Cardiac muscle cell (in vitro differentiated cells and primary cell): ENCODE measurements around the gene NEDD4L. TPM values are rescaled to one million over a fixed set of nuclear protein-coding genes. Genes with fewer than 3 reads are reported as not detected.

Experiments
- DNase-seq, 2 donors: peaks; one replicate each; pipeline versions ENCODE4 v3.0.0 to v3.0.0-alpha.2; 2010 to 2017; ENCODE audit warnings: low read depth in 1 of 2, low spot score in 1 of 2
- H3K27ac ChIP-seq: fragments of 200-600 bp; sonication (generic); 2 replicates; pipeline ENCODE4 v1.5.1; 2016
- H3K27me3 ChIP-seq: fragments of 200-600 bp; sonication (generic); 2 replicates; pipeline ENCODE4 v1.6.0; 2016; ENCODE audit warnings: control low read depth
- H3K36me3 ChIP-seq: fragments of 200-600 bp; sonication (generic); 2 replicates; pipeline ENCODE4 v1.5.1; 2016; ENCODE audit warnings: control low read depth
- H3K4me1 ChIP-seq: fragments of 200-600 bp; sonication (generic); 2 replicates; pipeline ENCODE4 v1.8.1; 2017; ENCODE audit warnings: low read depth, mild to moderate bottlenecking, mixed run types
- H3K4me3 ChIP-seq: fragments of 200-600 bp; sonication (generic); 2 replicates; pipeline ENCODE4 v1.5.1; 2016; ENCODE audit warnings: mild to moderate bottlenecking
- H3K9me3 ChIP-seq: fragments of 200-600 bp; sonication (generic); 2 replicates; pipeline ENCODE4 v1.5.1; 2017; ENCODE audit warnings: low read depth, mild to moderate bottlenecking, control low read depth
- polyA plus RNA-seq: library from polyadenylated mRNA; unstranded; fragments of >200 nt; fragmentation: Nextera tagmentation; extraction: Ambion mirVana; gene quantifications from 2 replicates; pipeline ENCODE4 v1.2.1, GENCODE V29; 2016
- total RNA-seq: library from RNA; depleted of rRNA; stranded (reverse); fragments of >200 nt; gene quantifications from 2 replicates; pipeline ENCODE4 v1.2.3, GENCODE V29; 2016
- TF ChIP-seq, protein P1 (sequence below): IDR thresholded peaks from 2 replicates; pipeline ENCODE4 v1.5.1; 2012; ENCODE audit warnings: low read depth, mild to moderate bottlenecking, low read length

NEDD4L gene
- total and polyA plus RNA-seq, 2 experiments from 2014 or later = 30.8 to 40.5 TPM

DNA sequence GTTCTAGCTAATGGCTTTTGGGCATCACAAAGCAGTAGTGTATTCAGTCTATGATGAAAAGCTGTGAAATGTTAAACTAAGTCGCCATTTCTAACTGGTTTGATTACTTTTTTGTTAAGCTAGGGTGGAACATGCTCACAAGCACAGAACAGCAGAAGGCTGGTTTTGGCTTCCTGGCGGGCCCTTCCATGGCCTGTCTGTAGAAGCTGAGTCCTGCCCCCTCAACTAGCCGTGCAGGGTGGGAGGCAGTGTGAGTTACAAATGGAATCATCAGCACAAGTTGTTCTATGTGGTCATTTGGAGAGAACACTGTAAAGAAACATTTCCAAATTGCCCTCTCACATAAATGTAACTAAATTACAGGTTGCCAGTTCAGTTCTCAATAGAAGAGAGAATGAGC, 294.1 kb downstream of the NEDD4L start:
- Histone ChIP-seq H3K27me3 (no peaks in the 10 kb centered on the region), H3K4me1 (peaks cover 15% of the 10 kb centered on the region), H3K4me3 (no peak overlapping the region), H3K27ac (no peak overlapping the region), H3K9me3 (no peaks in the 10 kb centered on the region), H3K36me3 (no peaks in the 10 kb centered on the region)
- no peak for DNase-seq
- TF ChIP-seq, protein P1, sequence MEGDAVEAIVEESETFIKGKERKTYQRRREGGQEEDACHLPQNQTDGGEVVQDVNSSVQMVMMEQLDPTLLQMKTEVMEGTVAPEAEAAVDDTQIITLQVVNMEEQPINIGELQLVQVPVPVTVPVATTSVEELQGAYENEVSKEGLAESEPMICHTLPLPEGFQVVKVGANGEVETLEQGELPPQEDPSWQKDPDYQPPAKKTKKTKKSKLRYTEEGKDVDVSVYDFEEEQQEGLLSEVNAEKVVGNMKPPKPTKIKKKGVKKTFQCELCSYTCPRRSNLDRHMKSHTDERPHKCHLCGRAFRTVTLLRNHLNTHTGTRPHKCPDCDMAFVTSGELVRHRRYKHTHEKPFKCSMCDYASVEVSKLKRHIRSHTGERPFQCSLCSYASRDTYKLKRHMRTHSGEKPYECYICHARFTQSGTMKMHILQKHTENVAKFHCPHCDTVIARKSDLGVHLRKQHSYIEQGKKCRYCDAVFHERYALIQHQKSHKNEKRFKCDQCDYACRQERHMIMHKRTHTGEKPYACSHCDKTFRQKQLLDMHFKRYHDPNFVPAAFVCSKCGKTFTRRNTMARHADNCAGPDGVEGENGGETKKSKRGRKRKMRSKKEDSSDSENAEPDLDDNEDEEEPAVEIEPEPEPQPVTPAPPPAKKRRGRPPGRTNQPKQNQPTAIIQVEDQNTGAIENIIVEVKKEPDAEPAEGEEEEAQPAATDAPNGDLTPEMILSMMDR = no peak

DNA sequence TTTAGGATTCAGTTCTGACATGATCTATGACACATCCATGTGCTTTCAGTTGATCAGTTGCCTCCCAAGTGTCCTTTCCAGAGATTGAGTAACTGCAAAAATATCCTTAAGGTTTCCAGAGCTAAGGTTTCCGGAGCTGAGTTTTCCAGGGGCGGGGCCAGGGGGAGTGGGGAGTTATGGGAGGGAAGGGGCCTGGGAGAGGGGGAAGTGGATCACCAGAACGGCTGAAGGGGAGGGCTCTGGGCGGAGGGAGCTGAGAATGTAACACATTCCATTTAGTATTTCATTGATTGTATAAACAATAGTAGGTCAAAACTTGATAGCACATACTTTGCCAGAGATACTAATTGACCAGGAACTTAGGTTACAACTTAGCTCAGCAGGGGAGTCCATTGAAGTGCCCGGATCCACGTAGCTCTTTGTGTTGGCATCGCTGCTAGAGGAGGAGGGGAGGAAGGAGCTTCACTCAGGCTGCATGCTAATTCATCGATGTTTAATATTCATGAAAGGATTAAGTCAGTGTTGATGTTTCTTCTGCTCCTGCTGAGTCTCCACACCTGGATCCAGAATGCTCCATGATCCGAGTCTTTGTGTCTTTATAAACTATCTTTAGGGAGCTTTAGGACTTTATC, 295.1 kb downstream of the NEDD4L start:
- Histone ChIP-seq H3K9me3 (no peaks in the 10 kb centered on the region), H3K4me1 (peaks cover 15% of the 10 kb centered on the region), H3K27ac (no peak overlapping the region), H3K36me3 (no peaks in the 10 kb centered on the region), H3K27me3 (no peaks in the 10 kb centered on the region), H3K4me3 (no peak overlapping the region)
- peak; percentile 34 to 66 for DNase-seq
- TF ChIP-seq, protein P1 = no peak

DNA sequence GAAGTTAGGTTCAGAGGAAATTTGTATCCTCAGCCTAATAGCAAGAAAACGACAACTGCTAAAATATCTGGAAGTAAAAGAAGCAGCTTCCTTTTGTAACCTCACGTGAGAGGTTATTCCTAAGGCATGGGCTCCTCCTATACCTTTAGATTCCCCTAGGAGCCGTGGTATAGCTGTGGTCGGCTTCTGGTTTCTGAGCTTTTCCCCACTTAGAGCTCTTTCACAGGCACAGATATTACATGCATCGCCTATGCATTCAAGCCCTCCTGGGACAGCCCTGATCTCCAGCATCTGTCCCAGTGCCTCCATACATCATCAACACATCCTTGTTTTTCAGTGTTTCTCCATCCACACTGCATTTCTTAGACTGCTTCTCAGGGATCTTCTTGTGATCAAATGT, 295.9 kb downstream of the NEDD4L start:
- no peaks in the 10 kb centered on the region for H3K27me3 ChIP-seq
- DNase-seq = no peak
- TF ChIP-seq, protein P1 = no peak
- H3K27ac ChIP-seq = no peak overlapping the region
- no peaks in the 10 kb centered on the region for H3K36me3 ChIP-seq
- H3K9me3 ChIP-seq = no peaks in the 10 kb centered on the region
- H3K4me1 ChIP-seq = peaks cover 20% of the 10 kb centered on the region
- H3K4me3 ChIP-seq = no peak overlapping the region

DNA sequence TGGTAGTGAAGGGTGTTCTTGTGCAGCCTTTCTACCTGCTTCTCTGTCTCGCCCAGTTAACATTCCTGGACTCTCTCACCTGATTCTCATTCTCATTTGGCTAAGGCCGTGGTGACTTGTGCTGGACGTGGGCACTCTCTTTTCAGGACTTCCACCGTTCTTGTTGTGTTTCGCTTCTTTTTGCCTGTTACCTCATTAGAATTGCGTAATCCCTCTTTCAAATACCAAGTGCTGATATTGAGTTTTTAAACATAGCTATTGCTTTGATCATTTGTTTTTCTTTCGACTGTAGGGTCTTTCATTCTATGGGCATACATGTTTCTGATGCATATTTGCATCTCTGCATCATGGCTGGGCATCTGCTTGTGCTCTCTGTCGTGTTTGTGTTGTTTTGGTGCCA, 297.9 kb downstream of the NEDD4L start:
- no peak overlapping the region for H3K27ac ChIP-seq

DNA sequence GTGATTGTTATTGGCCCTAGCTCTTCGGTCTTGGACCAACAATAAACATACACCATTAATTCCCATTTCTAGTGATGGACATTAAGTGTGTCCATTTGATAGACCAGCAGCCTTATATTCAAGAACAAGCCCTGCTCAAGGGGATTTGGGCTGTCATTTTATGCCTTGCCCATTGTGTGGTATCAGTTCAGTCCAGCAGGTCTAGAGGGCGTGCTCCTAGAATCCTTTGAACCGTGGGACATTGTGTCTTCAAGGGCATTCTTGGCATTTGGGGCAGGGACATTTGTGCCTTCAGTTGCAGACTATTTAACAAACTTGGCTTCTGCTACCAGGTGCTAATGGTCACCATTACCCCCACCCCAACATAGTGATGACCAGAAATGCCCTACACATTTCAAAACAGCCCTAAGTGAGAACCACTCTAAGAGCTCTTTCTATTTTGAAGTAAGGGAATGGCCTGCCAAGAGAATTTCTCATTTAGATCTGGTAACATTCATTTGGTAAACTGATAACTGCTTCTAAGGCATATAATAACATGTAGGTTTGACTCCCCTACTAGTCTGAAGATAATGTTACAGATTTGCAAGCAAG, 300.1 kb downstream of the NEDD4L start:
- TF ChIP-seq, protein P1 = no peak
- no peak overlapping the region for H3K27ac ChIP-seq
- H3K27me3 ChIP-seq = no peaks in the 10 kb centered on the region
- H3K36me3 ChIP-seq = no peaks in the 10 kb centered on the region
- no peak overlapping the region for H3K4me3 ChIP-seq
- H3K9me3 ChIP-seq = no peaks in the 10 kb centered on the region
- DNase-seq = no peak
- peaks cover 9% of the 10 kb centered on the region for H3K4me1 ChIP-seq

More for the DNA sequence above, 297.9 kb downstream of the NEDD4L start:
- H3K4me1 ChIP-seq = peaks cover 23% of the 10 kb centered on the region
- no peaks in the 10 kb centered on the region for H3K27me3 ChIP-seq
- H3K9me3 ChIP-seq = no peaks in the 10 kb centered on the region
- TF ChIP-seq, protein P1 = no peak
- no peak overlapping the region for H3K4me3 ChIP-seq
- H3K36me3 ChIP-seq = no peaks in the 10 kb centered on the region
- DNase-seq = no peak
